MM.1S (cell line): Measurements from ENCODE around the gene MRRF.

ENCODE experiments used
- CTCF ChIP-seq: fragments of 300-600 bp; sonication (generic); IDR thresholded peaks from 2 replicates; pipeline ENCODE4 v1.5.1; 2016; ENCODE audit warnings: antibody characterized with exemption, low read length, mixed read lengths
- EZH2 ChIP-seq: fragments of 300-600 bp; sonication (generic); optimal IDR thresholded peaks from 2 replicates; pipeline ENCODE3; 2017; ENCODE audit warnings: low read depth, mild to moderate bottlenecking, antibody characterized with exemption, low read length, mixed read lengths
- EZH2phosphoT487 ChIP-seq: fragments of 300-600 bp; sonication (generic); IDR thresholded peaks from 2 replicates; pipeline ENCODE4 v1.6.1; 2018; ENCODE audit warnings: antibody characterized with exemption, low read length

GRCh38 chr9:122291458-122291857 lies 26.8 kb downstream of the MRRF start:
- TF ChIP-seq CTCF (no peak), EZH2 (no peak), EZH2phosphoT487 (no peak)
